SK-N-SH (cell line): ENCODE data around the gene SCRN2. TPM values are rescaled to one million over a fixed set of nuclear protein-coding genes. Genes with fewer than 3 reads are reported as not detected.

Experiments used
- CTCF ChIA-PET: fragments of 300-600, 350-600 bp; formaldehyde crosslinking; extraction: SDS; loops from one replicate; lab custom pipeline; 2021; lab: Yijun Ruan, JAX
- POLR2A ChIA-PET: fragments of 350-600 bp; sonication (Branson Sonifier 250); formaldehyde crosslinking; extraction: SDS; loops from one replicate; lab custom pipeline; 2020; ENCODE audit warnings: antibody characterized with exemption, inconsistent platforms; lab: Yijun Ruan, JAX
- DNase-seq: peaks from one replicate; pipeline ENCODE4 v3.0.0; 2012
- H2AFZ ChIP-seq: fragments of 200-600 bp; sonication (generic); 2 replicates; pipeline ENCODE4 v1.8.1; 2016; ENCODE audit warnings: antibody characterized with exemption, mild to moderate bottlenecking, low read depth
- H3F3A ChIP-seq: fragments of 200-600 bp; sonication (generic); replicated peaks from 2 replicates; pipeline ENCODE3; 2016; ENCODE audit warnings: antibody characterized with exemption, mild to moderate bottlenecking; ENCODE audit not compliant: insufficient read depth
- H3K27ac ChIP-seq, 2 experiments: fragments of 200-500 bp in 1 of 2; fragments of 200-600 bp in 1 of 2; sonication (Bioruptor generic) in 1 of 2; sonication (generic), shearing (Covaris generic) in 1 of 2; 2 replicates each; pipeline versions ENCODE4 v1.5.1 to v1.6.1; 2014 to 2016; ENCODE audit warnings: low read depth in 2 of 2, inconsistent platforms in 1 of 2, low read length in 1 of 2, mild to moderate bottlenecking in 1 of 2, mixed read lengths in 1 of 2
- H3K27me3 ChIP-seq: fragments of 200-600 bp; sonication (generic), shearing (Covaris generic); 2 replicates; pipeline ENCODE4 v1.6.1; 2016; ENCODE audit warnings: mixed run types; ENCODE audit not compliant: insufficient read depth
- H3K36me3 ChIP-seq, 2 experiments: fragments of 200-500 bp in 1 of 2; fragments of 200-600 bp in 1 of 2; sonication (Bioruptor generic) in 1 of 2; sonication (generic) in 1 of 2; replicated peaks in 1 of 2; 2 replicates each; pipeline versions ENCODE3 to v1.5.1; 2014 to 2016; ENCODE audit warnings: low read length in 1 of 2, mild to moderate bottlenecking in 1 of 2; ENCODE audit not compliant: insufficient read depth in 2 of 2, control insufficient read depth in 1 of 2
- H3K4me1 ChIP-seq, 2 experiments: fragments of 200-500 bp in 1 of 2; fragments of 200-600 bp in 1 of 2; sonication (Bioruptor generic) in 1 of 2; sonication (generic), shearing (Covaris generic) in 1 of 2; 2 replicates each; pipeline versions ENCODE4 v1.5.1 to v1.6.1; 2014 to 2016; ENCODE audit warnings: low read depth in 1 of 2, low read length in 1 of 2, mixed run types in 1 of 2; ENCODE audit not compliant: insufficient read depth in 2 of 2, control insufficient read depth in 1 of 2
- H3K4me2 ChIP-seq: fragments of 200-600 bp; sonication (generic), shearing (Covaris generic); 2 replicates; pipeline ENCODE4 v1.6.1; 2017; ENCODE audit warnings: mixed run types
- H3K4me3 ChIP-seq, 2 experiments: fragments of 200-500 bp in 1 of 2; fragments of 200-600 bp in 1 of 2; sonication (Bioruptor generic) in 1 of 2; sonication (generic), shearing (Covaris generic) in 1 of 2; 2 replicates each; pipeline versions ENCODE4 v1.5.1 to v1.8.1; 2014 to 2016; ENCODE audit warnings: low read depth in 2 of 2, inconsistent platforms in 1 of 2, low read length in 1 of 2, mild to moderate bottlenecking in 1 of 2, mixed read lengths in 1 of 2, moderate library complexity in 1 of 2
- H3K79me2 ChIP-seq: fragments of 200-600 bp; sonication (generic); 2 replicates; pipeline ENCODE4 v1.8.1; 2017; ENCODE audit warnings: mild to moderate bottlenecking; ENCODE audit not compliant: insufficient read depth
- H3K9ac ChIP-seq: fragments of 200-600 bp; sonication (generic); 2 replicates; pipeline ENCODE4 v1.6.1; 2017; ENCODE audit warnings: mixed run types
- H3K9me2 ChIP-seq: fragments of 200-600 bp; sonication (generic); 2 replicates; pipeline ENCODE4 v1.6.1; 2017; ENCODE audit warnings: mixed run types
- H3K9me3 ChIP-seq: fragments of 200-600 bp; sonication (generic); 2 replicates; pipeline ENCODE4 v1.6.1; 2017; ENCODE audit warnings: mixed run types, mild to moderate bottlenecking, moderate library complexity
- H4K20me1 ChIP-seq: fragments of 200-600 bp; sonication (generic); 2 replicates; pipeline ENCODE4 v1.6.1; 2017; ENCODE audit warnings: mild to moderate bottlenecking, mixed run types; ENCODE audit not compliant: insufficient read depth
- CTCF ChIP-seq: fragments of 200-600 bp; sonication (generic); IDR thresholded peaks from 2 replicates; pipeline ENCODE4 v1.6.1; 2017; ENCODE audit warnings: antibody characterized with exemption, mild to moderate bottlenecking, moderate library complexity
- MAX ChIP-seq: IDR thresholded peaks from 2 replicates; pipeline ENCODE4 v1.4.0; 2012; ENCODE audit warnings: low read depth
- MXI1 ChIP-seq: IDR thresholded peaks from 2 replicates; pipeline ENCODE4 v1.6.1; 2012; ENCODE audit warnings: mild to moderate bottlenecking, low read depth, low read length, improper control_type of control experiment
- POLR2AphosphoS5 ChIP-seq: IDR thresholded peaks from 2 replicates; pipeline ENCODE4 v1.6.1; 2012; ENCODE audit warnings: low read depth, low read length
- RAD21 ChIP-seq: IDR thresholded peaks from 2 replicates; pipeline ENCODE4 v1.6.1; 2012; ENCODE audit warnings: mild to moderate bottlenecking, low read length
- SMC3 ChIP-seq: IDR thresholded peaks from 2 replicates; pipeline ENCODE4 v1.6.1; 2012; ENCODE audit warnings: low read depth, low read length, improper control_type of control experiment
- WGBS: methylation state at CpG from one replicate; pipeline ENCODE4 v1.1.6; 2017; ENCODE audit warnings: low lambda C conversion rate; 5-methylcytosine and 5-hydroxymethylcytosine counted together
- polyA plus RNA-seq, 3 experiments: library from polyadenylated mRNA; depleted of rRNA; stranded (reverse); fragments of >200 nt; gene quantifications; 2 replicates each; pipeline ENCODE4 v1.2.3, GENCODE V29; 2012
- TF ChIP-seq, protein P1 (sequence below): IDR thresholded peaks from 2 replicates; pipeline ENCODE4 v1.4.0; 2012; ENCODE audit warnings: low read depth, borderline replicate concordance

Gene SCRN2
- polyA plus RNA-seq, 1 of the 3 experiments (the other 2 are of a cell fraction): 139 TPM

DNA sequence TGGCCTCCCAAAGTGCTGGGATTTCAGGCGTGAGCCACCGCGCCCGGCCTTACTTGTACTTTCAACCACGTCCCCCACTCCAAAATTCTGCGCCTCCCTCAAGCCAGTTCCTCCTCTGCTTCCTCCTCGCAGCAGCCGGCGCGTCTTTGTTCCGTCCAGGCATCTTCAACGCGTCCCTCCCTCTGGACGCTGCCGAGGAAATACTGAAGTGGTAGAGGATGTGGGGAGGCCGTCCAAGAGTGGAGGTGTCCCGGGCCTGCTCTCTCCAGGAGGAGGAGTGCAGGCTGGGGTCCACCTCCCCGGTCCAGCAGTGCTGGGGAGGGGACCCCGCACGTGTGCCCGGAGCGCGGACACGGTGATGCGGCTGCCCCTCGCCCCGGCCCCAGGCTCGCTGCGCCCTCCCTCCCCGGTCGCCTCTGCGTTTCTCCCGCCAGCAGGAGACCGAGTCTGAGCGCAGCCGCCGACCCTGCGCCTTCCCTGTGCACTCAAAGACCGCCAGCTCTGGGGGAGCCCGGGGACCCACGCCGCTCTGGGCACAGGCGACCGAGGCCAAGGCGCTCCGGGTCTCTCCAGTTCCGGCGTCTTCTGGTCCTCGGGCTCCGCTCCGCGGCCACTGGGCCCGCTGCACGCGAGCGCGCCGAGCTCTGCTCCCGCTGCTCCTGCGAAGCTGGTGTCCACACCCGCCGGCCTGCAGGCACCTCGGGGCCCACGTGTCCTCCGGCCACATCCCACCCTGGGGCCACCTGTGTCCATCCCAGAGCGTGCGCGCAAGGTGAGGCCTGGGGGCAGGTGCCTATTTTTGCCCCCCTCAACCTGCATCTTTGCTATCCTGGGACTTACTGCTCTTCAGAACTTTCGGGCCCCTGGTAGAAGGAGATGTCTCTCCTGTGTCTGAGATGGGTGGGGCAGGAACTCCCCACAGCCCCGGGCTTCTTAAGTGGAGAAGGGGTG, 51.2 kb downstream of the SCRN2 start:
- no peaks in the 10 kb centered on the region for H3K9me3 ChIP-seq
- H2AFZ ChIP-seq: peak overlapping the region; percentile 58; the same call in 1 of the 2 replicates
- H3K36me3 ChIP-seq: no peaks in the 10 kb centered on the region
- WGBS: 4% methylated on average over 25 of the region's 70 CpGs
- H3F3A ChIP-seq: no peaks in the 10 kb centered on the region
- H3K4me1 ChIP-seq: peaks cover 0 to 5% of the 10 kb centered on the region in 2 experiments; a peak in 1 of 4 replicates
- 0 out of 4 replicates have a peak overlapping the region, but pooled peaks of 1 of the 2 experiments have one; percentile 2 for H3K27ac ChIP-seq
- no peak overlapping the region for H3K9ac ChIP-seq
- POLR2A ChIA-PET: interaction anchor here (0.6 to 1.1 kb wide), 3 partner anchors 9 to 57 kb away, joined by 3 read pairs; partner anchors contain the start of gene TBX21
- H3K4me3 ChIP-seq: peak overlapping the region; percentile 43 to 48
- H3K9me2 ChIP-seq: no peaks in the 10 kb centered on the region
- no peaks in the 10 kb centered on the region for H3K79me2 ChIP-seq
- TF ChIP-seq CTCF (peak; percentile 62), RAD21 (peak; percentile 81), POLR2AphosphoS5 (no peak), MXI1 (peak; percentile 72; the same call in 1 of the 2 replicates), SMC3 (peak; percentile 63), MAX (peak; percentile 27; the same call in 1 of the 2 replicates)
- TF ChIP-seq, protein P1, sequence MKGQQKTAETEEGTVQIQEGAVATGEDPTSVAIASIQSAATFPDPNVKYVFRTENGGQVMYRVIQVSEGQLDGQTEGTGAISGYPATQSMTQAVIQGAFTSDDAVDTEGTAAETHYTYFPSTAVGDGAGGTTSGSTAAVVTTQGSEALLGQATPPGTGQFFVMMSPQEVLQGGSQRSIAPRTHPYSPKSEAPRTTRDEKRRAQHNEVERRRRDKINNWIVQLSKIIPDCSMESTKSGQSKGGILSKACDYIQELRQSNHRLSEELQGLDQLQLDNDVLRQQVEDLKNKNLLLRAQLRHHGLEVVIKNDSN: no peak; the same call in 1 of the 2 replicates
- TF ChIP-seq, all 33 proteins: peak for 5
- Histone ChIP-seq H3K4me2 (peak overlapping the region; percentile 86), H4K20me1 (no peaks in the 10 kb centered on the region), H3K27me3 (peaks cover 73% of the 10 kb centered on the region)
- DNase-seq: peak; percentile 96
- CTCF ChIA-PET: interaction anchor here (0.5 to 2.7 kb wide), 45 partner anchors 9 to 187 kb away, joined by 3 to 38 read pairs (median 5); partner anchors contain the start of genes OSBPL7 and TBKBP1

Other genes with a start within 250 kb of the SCRN2 start
- gene KPNB1, start 191.4 kb downstream of the SCRN2 start, polyA plus RNA-seq (2012; rRNA removed): 89.5 and 142 TPM in 2 replicates
- gene TBKBP1, start 147.1 kb downstream of the SCRN2 start, polyA plus RNA-seq (2012; rRNA removed): 11.5 and 14.4 TPM in 2 replicates
- gene TBX21, start 108.0 kb downstream of the SCRN2 start, polyA plus RNA-seq (2012; rRNA removed): not detected in 2 replicates
- gene OSBPL7, start 19.5 kb downstream of the SCRN2 start, polyA plus RNA-seq (2012; rRNA removed): 23.7 and 24.7 TPM in 2 replicates
- 133 and 136 TPM in 2 replicates for gene MRPL10, start 9.7 kb downstream of the SCRN2 start, polyA plus RNA-seq (2012; rRNA removed)
- gene LRRC46, start 9.6 kb downstream of the SCRN2 start, polyA plus RNA-seq (2012; rRNA removed): 1.6 and 1.8 TPM in 2 replicates
- gene SP6, start 9.9 kb upstream of the SCRN2 start, polyA plus RNA-seq (2012; rRNA removed): 0.03 TPM in 2 replicates
- gene SP2, start 55.0 kb upstream of the SCRN2 start, polyA plus RNA-seq (2012; rRNA removed): 8.8 and 16.7 TPM in 2 replicates
- 26.1 and 33.8 TPM in 2 replicates for gene PNPO, start 100.3 kb upstream of the SCRN2 start, polyA plus RNA-seq (2012; rRNA removed)
- not detected in 2 replicates for gene PRR15L, start 116.6 kb upstream of the SCRN2 start, polyA plus RNA-seq (2012; rRNA removed)
- gene CDK5RAP3, start 129.8 kb upstream of the SCRN2 start, polyA plus RNA-seq (2012; rRNA removed): 208 and 288 TPM in 2 replicates
- 31.2 and 36.9 TPM in 2 replicates for gene COPZ2, start 196.5 kb upstream of the SCRN2 start, polyA plus RNA-seq (2012; rRNA removed)
- gene NFE2L1, start 207.1 kb upstream of the SCRN2 start, polyA plus RNA-seq (2012; rRNA removed): 159 and 174 TPM in 2 replicates